HG02970 (cell line): ENCODE data around the gene CNN2.

Source experiments
- ATAC-seq: cut with Tn5 transposase; IDR thresholded peaks from one replicate; pipeline ENCODE4 v1.9.1; 2021; ENCODE audit warnings: mild to moderate bottlenecking, moderate library complexity, moderate number of reproducible peaks; ENCODE audit not compliant: unreplicated experiment, low FRiP score

The CNN2 gene

DNA sequence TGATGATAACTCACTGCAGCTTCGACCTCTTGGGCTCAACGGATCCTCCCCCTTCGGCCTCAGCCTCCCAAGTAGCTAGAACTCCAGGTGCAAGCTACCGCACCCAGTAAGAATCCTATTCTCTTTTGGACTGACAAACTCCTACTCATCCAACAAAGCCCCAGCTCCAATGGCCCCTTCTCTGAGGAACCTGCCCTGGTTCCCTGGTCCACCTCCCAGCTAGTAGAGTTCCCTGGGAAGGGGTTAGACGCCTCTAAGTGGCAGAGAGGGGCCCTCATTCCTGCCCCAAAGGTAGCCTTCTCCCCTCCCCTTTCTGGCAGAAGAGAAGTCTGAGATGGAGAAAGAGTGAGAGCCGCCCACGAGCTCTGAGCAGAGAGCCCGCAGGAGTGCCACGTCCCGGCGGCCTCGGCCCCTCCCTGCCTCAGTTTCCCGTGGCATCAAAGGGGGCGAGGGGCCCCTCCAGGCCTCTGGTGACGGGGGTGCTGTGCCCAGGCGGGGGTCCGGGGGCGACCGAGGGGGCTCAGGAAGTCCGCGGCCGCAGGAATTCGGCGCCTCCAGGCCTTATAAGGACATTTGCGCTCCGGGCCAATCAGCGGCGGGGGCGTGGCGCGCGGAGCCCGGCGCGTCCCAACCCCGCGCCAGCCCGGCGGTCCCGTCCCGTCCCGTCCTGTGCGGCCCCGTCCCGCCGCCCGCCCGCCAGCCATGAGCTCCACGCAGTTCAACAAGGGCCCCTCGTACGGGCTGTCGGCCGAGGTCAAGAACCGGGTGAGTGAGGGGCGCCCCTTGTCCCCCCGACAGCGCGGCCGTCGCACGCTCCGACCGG is at the start of gene CNN2:
TSS of gene CNN2 (plus strand) at position 649 of the 823 bp plus-strand sequence. CDS start at position 703, 54 bp downstream.
- peak; percentile 48 for ATAC-seq

DNA sequence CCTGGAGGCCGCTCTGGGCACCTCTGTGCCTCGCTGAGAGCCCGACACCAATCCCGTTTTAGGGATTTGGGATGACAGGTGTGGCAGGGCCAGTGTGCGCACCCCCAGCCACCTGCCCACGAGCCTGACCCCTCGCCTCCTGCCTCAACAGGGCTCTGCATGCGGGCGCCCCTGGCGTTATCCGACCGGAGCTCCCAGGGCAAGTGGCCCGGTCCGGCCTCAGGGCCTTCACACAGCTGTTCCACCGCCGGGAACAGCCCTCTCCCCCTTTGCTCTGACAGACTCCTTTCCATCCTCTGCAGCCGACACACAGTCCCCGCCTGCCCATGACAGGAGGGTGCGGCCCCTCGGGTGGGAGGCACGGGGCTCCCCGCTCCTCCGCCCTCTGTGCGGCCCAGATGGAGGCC is 49.3 kb upstream of the CNN2 start:
- ATAC-seq: no peak

DNA sequence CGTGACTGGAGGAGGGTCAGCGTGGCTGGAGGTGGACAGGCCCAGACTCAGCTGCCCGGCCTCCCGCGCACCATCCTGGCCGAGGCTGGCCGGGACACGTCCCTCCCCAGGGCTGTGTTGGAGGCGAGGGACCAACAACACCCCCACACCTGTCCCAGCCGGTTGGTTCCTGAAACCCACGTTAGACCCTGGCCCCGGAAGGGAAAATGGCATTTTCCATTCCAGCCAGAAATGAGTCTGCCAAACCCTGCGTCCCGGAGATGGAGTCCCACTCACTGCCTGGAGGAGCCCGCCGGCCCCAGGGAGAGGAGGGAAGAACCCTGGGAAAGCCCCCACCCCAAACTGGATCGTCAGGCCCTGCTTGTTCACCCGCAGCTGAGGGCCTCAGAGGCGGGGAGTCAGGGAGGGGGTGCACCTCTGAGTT is 47.1 kb upstream of the CNN2 start:
- ATAC-seq: no peak

DNA sequence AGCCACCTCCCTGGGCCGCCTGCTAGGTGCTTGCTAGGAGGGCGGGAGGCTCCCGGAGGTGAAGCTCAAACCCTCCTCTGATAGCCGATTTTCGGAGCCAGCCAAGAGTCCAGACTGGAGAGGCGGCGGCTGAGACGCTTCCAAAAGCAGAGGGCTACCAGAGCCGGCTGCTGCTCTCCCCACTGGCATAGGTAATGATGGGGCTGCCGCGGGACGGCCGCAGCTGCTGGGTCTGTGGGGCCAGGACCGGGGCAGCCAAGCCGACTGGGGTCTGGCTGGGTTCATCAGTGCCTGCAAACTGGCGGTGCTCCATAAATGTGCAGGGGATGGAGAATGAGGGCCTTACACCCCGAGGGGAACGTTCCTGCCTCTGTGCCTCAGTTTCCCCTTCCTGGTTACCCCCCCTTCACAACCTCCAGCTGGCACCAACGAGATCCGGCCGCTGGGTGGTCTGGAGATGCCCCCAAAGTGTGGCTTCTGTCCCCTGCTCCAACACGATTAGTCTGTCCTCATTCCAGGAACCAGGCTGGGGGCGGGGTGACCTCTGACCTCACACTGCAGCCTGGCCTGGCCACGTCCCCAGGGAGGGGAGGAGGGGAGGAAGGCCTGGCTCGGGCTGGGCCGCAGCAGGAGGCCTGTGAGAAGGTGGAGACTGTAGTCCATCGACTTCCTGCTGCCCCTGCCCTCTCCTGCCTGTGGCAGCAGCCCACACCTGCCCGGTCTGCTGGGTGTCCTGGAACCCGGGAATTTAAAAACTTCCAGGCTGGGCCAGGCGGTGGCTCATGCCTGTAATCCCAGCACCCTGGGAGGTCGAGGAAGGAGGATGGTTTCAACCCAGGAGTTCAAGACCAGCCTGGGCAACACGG is 46.0 kb upstream of the CNN2 start:
- no peak for ATAC-seq

DNA sequence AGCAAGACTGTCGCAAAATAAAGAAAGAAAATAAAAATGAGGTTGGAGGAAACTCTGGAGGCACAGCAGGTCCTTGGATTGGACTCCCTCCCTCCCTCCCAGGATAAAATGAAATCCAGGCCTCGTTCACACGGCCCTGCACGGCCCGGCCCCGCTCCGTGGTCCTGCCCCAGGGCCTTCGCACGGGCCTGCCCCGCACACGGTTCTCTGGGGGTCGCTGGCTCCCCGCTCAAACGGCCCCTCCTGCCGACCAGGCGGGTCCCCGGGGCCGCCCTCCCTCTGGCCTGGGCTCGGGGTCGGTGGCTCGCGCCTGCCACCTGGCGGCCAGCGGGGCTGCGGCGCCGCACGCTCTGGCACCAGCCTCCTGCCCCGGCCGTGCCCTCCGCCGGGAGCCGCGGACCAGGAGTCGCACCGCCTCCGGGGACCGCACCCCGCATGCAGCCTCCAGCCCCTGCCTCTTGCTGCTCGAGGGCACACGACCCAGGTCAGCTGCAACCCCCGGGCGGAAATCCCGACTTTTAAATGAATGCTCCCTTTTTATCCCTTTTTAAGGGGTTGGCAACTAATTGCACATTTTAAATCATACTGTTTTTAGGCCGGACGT is 43.7 kb upstream of the CNN2 start:
- ATAC-seq: peak; percentile 64

DNA sequence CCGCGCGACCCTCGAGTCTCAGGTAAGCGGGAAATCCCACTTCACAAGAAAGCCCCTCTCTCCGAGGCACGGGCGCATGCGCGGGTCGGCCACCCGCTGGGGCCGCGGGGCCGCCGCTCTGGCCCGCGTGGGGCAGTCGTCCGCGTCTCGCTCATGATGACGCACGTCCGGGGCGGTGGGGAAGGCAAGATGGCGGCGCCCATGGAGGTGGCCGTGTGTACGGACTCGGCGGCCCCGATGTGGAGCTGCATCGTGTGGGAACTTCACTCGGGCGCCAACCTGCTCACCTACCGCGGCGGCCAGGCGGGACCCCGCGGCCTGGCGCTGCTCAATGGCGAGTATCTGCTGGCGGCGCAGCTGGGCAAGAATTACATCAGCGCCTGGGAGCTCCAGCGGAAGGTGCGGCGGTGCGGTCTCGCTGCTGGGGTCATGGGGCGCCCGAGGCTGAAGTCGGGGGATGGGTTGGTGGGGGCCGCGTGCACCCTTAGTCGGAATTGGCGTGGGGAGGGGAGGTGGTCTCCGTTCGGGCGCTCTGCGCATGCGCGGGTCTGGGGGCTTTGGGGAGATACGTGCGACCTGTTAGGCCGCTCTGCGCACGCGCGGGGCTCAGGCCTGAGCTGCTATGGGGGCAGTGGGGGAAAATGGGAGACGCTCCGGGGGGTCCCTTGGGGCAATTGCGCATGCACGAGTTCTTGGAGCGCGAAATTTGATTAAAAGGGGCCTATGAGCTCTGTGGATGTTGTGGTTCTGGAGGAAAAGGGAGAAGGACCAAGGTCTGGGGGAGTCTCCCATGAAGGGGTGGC is 42.0 kb upstream of the CNN2 start, which contains the start of gene WDR18:
TSS of gene WDR18 (plus strand) at position 181 of the 803 bp plus-strand sequence. CDS start at position 190, 9 bp downstream.
- peak; percentile 70 for ATAC-seq

DNA sequence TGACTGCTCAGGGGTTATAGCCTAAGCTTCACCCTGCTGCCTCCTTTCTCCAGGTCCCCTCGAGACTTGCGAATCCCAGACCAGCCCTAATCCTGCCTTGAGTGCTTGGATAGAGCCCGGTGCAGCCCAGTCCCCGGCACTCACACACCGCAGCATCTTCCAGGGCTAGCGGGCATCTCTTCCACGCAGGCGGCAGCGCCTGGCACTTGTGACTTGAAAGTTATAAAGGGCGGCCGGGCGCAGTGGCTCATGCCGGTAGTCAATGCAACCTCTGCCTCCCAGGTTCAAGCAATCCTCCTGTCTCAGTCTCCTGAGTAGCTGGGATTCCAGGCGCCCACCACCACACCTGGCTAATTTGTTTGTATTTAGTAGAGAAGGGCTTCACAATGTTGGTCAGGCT is 40.3 kb upstream of the CNN2 start:
- ATAC-seq: no peak

DNA sequence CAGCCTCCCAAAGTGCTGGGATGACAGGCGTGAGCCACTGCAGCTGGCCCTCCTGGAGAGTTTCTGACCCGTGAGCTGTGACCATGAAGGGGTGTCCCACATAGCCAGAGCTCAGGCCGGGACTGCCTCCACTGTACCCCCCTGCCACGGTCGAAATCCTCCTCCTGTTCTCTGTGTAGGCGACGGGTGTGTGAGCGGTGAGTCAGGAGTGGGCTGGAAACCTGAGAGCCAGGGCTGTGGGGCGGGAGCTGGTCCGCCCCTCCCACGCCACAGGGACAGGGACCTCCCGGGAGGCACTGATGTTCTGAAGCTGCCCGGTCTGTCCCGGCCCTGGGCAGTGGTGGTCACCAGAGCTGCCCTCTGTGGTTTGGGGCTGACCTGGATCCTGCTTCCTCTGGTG is 38.3 kb upstream of the CNN2 start:
- no peak for ATAC-seq

DNA sequence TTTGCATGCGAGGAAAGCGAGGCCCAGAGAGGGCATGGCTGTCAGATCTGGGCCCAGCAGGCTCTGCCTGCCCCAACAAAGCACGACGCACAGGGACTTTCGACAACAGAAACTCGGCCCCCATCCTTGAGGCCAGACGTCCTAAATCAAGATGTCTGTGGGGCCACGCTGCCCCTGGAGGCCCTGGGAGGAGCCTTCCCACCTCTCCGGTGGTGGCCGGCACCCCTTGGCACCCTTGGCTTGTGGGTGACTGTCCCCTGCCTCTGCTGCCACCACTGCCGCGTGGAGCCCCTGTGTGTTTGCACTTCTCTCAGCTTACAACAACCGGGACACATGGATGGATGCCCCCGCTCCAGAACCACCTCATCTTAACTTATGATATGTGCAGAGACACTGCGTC is 37.9 kb upstream of the CNN2 start:
- no peak for ATAC-seq

DNA sequence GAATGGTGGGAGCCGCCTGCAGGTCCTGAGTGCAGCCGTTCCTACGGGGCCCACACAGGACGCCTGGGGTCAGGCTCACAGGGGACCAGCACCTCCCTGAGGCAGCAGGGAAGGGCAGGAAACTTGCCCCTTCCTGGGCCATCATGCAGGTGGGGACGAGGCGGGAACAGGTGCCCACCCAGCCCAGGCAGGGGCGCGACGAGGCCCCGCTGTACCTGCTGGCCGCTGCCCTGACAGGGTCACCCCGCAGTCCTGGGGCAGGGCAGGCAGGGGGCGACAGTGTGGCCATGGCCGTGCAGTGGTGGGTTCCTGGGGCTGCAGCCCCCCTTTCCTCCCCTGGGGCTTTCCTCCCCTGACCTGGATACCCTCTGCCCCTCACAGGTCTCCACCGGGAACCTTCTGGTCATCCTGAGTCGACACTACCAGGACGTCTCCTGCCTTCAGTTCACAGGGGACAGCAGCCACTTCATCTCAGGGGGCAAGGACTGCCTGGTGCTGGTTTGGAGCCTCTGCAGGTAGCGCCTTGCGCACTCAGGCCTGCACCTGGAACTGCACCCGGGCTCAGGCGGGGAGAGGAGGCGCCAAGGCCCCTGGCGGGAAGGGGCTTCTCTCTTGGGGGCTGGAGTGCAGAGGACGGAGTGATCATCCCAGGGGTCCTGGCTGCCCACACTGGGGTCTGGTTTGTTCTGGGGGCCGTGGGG is 36.9 kb upstream of the CNN2 start:
- ATAC-seq: no peak

DNA sequence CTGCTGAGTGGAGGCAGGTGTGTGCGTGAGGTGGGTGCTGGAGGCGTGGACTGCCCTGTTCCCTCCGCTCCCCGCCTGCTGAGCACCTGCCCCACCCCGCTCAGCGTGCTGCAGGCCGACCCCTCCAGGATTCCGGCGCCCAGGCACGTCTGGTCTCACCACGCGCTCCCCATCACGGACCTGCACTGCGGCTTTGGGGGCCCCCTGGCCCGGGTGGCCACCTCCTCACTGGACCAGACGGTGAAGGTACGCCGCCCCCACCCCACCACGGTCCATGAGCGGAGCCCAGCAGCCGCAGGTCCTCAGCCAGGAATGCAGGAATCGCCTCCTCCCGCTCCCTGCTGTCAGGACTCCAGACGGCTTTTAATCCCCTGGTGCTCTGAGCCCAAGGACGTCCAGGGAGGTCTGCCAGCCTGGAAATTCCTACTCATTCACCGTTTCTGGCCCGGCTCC is 36.3 kb upstream of the CNN2 start:
- ATAC-seq: no peak

DNA sequence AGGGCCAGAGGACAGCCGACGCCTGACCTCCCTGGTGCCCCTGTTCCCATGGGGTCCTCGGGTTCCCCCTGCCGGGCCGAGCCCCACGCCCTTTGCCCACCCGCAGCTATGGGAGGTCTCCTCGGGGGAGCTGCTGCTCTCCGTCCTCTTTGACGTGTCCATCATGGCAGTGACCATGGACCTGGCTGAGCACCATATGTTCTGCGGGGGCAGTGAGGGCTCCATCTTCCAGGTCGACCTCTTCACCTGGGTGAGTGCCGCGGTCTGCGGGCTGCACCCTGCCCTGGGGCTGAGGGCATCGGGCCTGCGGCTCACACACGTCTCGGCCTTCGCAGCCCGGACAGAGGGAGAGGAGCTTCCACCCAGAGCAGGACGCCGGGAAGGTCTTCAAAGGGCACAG is 35.7 kb upstream of the CNN2 start:
- ATAC-seq: no peak

DNA sequence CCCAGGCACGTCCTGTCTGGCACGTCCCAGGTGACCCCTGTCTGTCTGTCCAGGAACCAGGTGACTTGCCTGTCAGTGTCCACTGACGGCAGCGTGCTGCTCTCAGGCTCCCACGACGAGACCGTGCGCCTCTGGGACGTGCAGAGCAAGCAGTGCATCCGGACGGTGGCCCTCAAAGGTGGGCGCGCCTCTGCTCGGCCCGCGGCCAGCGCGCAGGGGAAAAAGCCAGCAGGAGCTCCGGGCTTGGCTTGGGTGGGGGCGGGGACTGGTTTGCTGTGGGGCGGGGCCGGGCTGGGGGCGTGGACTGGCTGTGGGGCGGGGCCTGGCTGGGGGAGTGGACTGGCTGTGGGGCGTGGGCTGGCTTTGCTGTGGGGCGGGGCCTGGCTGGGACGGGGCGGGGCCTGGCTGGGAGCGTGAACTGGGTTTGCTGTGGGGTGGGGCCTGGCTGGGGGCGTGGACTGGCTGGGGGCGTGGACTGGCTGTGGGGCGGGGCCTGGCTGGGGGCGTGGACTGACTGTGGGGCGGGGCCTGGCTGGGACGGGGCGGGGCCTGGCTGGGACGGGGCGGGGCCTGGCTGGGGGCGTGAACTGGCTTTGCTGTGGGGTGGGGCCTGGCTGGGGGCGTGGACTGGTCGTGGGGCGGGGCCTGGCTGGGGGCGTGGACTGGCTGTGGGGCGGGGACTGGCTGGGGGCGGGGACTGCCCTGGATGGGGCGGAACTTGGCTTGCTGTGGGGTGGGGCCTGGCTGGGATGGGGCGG is 35.1 kb upstream of the CNN2 start:
- no peak for ATAC-seq

DNA sequence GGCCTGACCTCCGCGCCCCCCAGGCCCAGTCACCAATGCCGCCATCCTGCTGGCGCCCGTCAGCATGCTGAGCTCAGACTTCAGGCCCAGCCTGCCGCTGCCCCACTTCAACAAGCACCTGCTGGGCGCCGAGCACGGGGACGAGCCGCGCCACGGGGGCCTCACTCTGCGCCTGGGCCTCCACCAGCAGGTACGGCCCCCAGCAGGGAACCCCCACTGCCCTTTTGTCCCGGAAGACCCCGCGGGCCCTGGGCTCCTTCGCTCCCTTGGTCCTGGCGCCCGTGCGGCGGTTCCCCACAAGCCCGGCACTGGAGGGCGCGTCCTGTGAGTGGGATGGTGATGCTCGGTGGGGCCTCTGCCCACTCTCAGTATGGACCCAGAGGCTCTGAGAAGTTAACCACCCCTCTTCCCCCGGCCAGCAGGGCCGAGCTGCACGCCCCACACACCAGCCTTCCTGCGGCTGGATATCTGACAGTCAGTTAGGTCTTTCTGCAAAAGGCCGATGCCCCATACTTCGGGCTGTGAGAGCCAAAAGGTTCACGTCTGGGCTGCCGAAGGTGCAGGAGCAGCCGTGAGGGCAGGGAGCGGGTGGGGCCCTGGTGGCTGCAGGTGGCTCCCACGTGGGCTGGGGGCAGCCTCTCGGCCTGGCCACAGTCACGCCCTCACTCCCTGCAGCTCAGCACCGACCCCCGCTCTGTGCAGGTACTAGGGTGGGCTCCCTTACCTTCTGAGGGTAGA is 34.3 kb upstream of the CNN2 start:
- ATAC-seq: no peak

DNA sequence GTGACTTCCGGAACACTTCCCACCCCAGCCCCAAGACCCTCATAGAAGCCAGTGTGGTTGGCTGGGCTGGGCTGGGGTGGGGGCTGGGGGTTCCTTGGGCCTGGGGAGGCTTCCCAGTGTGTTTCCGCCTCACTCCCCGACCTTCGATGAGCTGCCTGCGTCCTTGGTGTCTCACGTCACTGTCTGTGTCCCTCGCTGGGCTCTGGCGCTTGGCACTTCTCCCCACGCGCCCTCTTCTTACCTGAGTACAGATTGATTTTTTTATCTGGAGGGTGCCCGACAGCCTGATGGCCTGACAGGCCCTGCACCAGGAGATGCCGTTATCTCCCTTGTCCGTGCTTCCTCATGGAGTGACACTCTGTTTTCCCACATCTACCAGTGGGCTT is 33.7 kb upstream of the CNN2 start:
- ATAC-seq: no peak

DNA sequence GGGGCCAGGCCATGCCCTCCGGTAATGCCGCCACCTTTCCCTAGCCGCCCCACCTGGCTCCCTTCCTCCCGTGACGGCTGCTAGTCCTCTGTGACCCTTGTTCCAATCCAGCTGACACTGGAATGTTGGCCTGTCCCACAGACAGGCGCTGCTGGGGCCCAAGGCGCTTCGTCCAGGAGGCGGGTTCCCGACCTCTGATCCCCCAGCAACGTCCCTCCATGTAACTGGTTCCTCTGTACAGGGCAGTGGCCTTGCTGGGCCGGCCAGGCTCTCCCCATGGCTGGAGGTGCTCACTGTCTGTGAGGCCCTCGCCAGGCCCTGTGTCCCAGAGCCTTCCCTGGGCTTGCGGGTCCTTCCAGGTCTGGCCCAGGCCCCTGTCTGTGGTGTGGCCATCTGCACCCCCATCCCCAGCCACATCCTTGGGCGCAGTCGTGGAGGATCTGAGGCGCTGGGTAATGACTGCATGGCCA is 33.0 kb upstream of the CNN2 start:
- no peak for ATAC-seq

DNA sequence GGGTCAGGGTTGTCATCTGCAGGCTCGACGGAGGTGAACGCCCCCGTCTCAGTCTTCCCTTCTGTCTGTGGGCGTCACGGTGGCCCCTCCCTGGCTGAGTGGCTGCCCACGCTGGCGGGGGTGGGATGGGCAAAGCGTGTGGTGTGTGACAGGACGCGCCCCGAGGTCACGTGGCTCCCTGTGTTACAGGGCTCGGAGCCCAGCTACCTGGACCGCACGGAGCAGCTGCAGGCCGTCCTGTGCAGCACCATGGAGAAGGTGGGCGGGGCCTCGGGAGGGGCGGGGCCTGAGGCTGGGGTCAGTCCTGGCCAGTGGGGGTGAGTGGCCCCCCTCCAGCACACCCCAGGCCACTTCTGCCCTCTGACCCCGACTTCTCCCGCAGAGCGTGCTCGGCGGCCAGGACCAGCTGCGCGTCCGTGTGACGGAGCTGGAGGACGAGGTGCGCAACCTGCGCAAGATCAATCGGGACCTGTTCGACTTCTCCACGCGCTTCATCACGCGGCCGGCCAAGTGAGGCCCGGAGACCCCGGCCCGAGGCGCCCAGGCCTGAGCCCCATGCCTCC is 32.5 kb upstream of the CNN2 start:
- ATAC-seq: no peak

DNA sequence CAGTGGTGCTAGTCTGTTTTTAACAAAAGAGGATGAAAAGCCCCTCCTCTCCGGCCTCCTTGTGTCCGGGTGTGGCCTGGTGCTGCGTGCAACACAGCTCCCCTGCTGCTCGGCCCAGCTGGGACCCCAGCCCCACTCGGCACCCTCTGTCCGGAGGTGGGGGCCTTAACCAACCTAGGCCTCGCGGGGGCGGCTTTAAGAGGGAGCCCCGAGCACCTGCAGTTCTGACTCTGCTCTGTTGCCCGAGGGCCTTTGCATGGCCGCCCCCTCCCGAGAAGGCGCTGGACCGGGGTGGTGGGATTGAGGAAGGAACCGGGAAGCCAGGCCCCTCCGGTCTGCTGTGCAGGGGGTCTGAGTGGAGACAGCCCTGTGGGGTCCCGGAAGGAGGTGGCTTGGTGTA is 31.9 kb upstream of the CNN2 start:
- ATAC-seq: no peak
